Vagina (tissue), 2 donors: ENCODE data around the gene CCDC63. TPM values are rescaled to one million over a fixed set of nuclear protein-coding genes. Genes with fewer than 3 reads are reported as not detected.
A peak's percentile ranks its signal among the peaks of the same experiment; 100 is the strongest.

Experiments
- DNase-seq, 2 donors: peaks; one replicate each; pipeline ENCODE4 v3.0.0-alpha.2; 2017; ENCODE audit errors: extremely low spot score in 2 of 2
- H3K27ac ChIP-seq: fragments of 200-600 bp; sonication (generic); one replicate; pipeline ENCODE4 v1.5.1; 2019
- H3K27me3 ChIP-seq: fragments of 200-600 bp; sonication (generic); one replicate; pipeline ENCODE4 v1.5.1; 2019
- H3K36me3 ChIP-seq, 2 donors: fragments of 200-600 bp; sonication (generic); one replicate each; pipeline ENCODE4 v1.5.1; 2017 to 2019
- H3K4me1 ChIP-seq: fragments of 200-600 bp; sonication (generic); one replicate; pipeline ENCODE4 v1.5.1; 2019
- H3K4me3 ChIP-seq, 2 donors: fragments of 200-600 bp; sonication (generic); 1 replicate in 1 of 2; 2 replicates in 1 of 2; pipeline ENCODE4 v1.5.1; 2016 to 2019
- H3K9me3 ChIP-seq: fragments of 200-600 bp; sonication (generic); one replicate; pipeline ENCODE4 v1.5.1; 2019
- POLR2A ChIP-seq, 2 donors: fragments of 450-650 bp; IDR thresholded peaks; one replicate each; pipeline ENCODE4 v1.6.1; 2017; ENCODE audit warnings: antibody characterized with exemption in 2 of 2, mild to moderate bottlenecking in 2 of 2, moderate library complexity in 2 of 2
- POLR2AphosphoS5 ChIP-seq, 2 donors: sonication (generic); formaldehyde crosslinking; IDR thresholded peaks; one replicate each; pipeline ENCODE4 v1.9.0; 2017; ENCODE audit warnings: antibody characterized with exemption in 2 of 2, mild to moderate bottlenecking in 2 of 2, low read depth in 1 of 2; ENCODE audit not compliant: insufficient read depth in 1 of 2
- intact Hi-C: fragments of 100-400 bp; cut with DNase I; formaldehyde crosslinking; loops from one replicate; pipeline ENCODE4 v1.15.1; 2023
- total RNA-seq: library from RNA; depleted of rRNA; stranded (reverse); fragments of >200 nt; gene quantifications from one replicate; pipeline ENCODE4 v1.2.3, GENCODE V29; 2016
- TF ChIP-seq, protein P1 (sequence below), 3 experiments: fragments of 450-650 bp in 2 of 3; fragments of 200-600 bp in 1 of 3; sonication (generic) in 1 of 3; IDR thresholded peaks; one replicate each; pipeline ENCODE4 v1.5.1; 2017 to 2019; ENCODE audit warnings: antibody characterized with exemption in 3 of 3, mild to moderate bottlenecking in 2 of 3, moderate library complexity in 2 of 3

Gene CCDC63
- total RNA-seq, 1 donor from 2014 or later = not detected

DNA sequence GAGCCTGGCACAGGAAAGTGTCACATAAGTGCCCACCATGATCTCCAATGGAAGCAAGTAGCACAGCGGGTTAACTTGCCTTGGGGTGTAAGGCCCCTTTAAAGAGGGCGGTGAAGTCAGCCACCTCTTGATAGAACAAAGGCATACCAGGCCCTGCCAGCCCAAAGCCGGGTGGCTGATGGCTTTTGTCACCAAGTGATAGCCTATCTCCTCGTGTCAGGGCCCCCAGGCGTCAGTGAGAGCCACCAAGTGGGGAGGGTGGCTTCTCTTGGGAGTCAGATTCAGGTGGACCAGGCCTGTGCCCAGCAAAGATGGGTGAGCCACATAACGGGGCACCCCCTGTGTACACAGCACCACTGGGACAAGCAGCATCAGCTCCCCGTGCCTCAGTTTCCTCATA lies 81.9 kb downstream of the CCDC63 start:
- Histone ChIP-seq H3K27me3 (no peaks in the 10 kb centered on the region), H3K36me3 (no peaks in the 10 kb centered on the region), H3K4me3 (no peak overlapping the region), H3K9me3 (no peaks in the 10 kb centered on the region), H3K4me1 (no peaks in the 10 kb centered on the region), H3K27ac (no peak overlapping the region)
- DNase-seq = no peak
- TF ChIP-seq POLR2AphosphoS5 (IDR thresholded peaks at IDR 0.05; ENCODE audit: insufficient read depth in 1 of 2, low read depth in 1 of 2) (no peak), POLR2A (IDR thresholded peaks at IDR 0.05) (no peak)
- TF ChIP-seq, protein P1, sequence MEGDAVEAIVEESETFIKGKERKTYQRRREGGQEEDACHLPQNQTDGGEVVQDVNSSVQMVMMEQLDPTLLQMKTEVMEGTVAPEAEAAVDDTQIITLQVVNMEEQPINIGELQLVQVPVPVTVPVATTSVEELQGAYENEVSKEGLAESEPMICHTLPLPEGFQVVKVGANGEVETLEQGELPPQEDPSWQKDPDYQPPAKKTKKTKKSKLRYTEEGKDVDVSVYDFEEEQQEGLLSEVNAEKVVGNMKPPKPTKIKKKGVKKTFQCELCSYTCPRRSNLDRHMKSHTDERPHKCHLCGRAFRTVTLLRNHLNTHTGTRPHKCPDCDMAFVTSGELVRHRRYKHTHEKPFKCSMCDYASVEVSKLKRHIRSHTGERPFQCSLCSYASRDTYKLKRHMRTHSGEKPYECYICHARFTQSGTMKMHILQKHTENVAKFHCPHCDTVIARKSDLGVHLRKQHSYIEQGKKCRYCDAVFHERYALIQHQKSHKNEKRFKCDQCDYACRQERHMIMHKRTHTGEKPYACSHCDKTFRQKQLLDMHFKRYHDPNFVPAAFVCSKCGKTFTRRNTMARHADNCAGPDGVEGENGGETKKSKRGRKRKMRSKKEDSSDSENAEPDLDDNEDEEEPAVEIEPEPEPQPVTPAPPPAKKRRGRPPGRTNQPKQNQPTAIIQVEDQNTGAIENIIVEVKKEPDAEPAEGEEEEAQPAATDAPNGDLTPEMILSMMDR (IDR thresholded peaks at IDR 0.05) = no peak
- intact Hi-C loops = no loop called here

DNA sequence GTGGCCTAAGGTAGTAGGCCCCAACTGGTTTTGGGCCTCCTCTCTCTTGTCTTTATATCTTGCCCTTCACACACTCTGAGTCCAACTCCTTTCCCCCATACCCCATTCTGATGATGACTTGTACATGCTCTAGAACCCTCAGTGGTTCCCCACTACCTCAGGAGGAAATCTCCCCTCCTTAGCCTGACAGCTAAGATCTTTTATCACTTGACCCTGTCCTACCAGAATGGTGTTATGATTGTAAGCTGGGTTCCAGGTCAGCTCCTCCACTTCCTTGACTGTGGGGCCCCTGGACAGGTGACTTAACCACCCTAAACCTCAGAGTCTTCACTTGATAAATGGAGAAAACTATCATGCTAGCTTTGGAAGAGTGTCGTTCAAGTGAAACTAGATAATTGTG lies 83.0 kb downstream of the CCDC63 start:
- Histone ChIP-seq H3K27me3 (no peaks in the 10 kb centered on the region), H3K9me3 (no peaks in the 10 kb centered on the region), H3K27ac (no peak overlapping the region), H3K4me1 (no peaks in the 10 kb centered on the region), H3K4me3 (no peak overlapping the region), H3K36me3 (no peaks in the 10 kb centered on the region)
- intact Hi-C loops = loop anchor here (10.0 kb wide), 1 partner anchor 375 kb away; no protein-coding TSS in a partner anchor
- DNase-seq = peak in 1 of 2 donors; percentile 11
- TF ChIP-seq POLR2AphosphoS5 (IDR thresholded peaks at IDR 0.05; ENCODE audit: insufficient read depth in 1 of 2, low read depth in 1 of 2) (no peak), POLR2A (IDR thresholded peaks at IDR 0.05) (no peak)
- TF ChIP-seq, protein P1 (IDR thresholded peaks at IDR 0.05) = no peak

GRCh38 chr12:110930348-110931314 lies 83.8 kb downstream of the CCDC63 start:
- H3K36me3 ChIP-seq = no peaks in the 10 kb centered on the region
- H3K27ac ChIP-seq = no peak overlapping the region
- no peak overlapping the region for H3K4me3 ChIP-seq
- intact Hi-C loops = loop anchor here (10.0 kb wide), 1 partner anchor 374 kb away; no protein-coding TSS in a partner anchor
- no peaks in the 10 kb centered on the region for H3K27me3 ChIP-seq
- no peaks in the 10 kb centered on the region for H3K4me1 ChIP-seq
- no peaks in the 10 kb centered on the region for H3K9me3 ChIP-seq
- DNase-seq = peak in 1 of 2 donors; percentile 11
- TF ChIP-seq, protein P1 (IDR thresholded peaks at IDR 0.05) = no peak
- TF ChIP-seq POLR2A (IDR thresholded peaks at IDR 0.05) (no peak), POLR2AphosphoS5 (IDR thresholded peaks at IDR 0.05; ENCODE audit: insufficient read depth in 1 of 2, low read depth in 1 of 2) (no peak)

- Histone ChIP-seq H3K27me3 (no peaks in the 10 kb centered on the region), H3K9me3 (no peaks in the 10 kb centered on the region), H3K27ac (no peak overlapping the region), H3K36me3 (no peaks in the 10 kb centered on the region), H3K4me1 (no peaks in the 10 kb centered on the region), H3K4me3 (no peak overlapping the region)
- intact Hi-C loops = loop anchor here (10.0 kb wide), 1 partner anchor 373 kb away; no protein-coding TSS in a partner anchor
- no peak for DNase-seq
- TF ChIP-seq POLR2AphosphoS5 (IDR thresholded peaks at IDR 0.05; ENCODE audit: insufficient read depth in 1 of 2, low read depth in 1 of 2) (no peak), POLR2A (IDR thresholded peaks at IDR 0.05) (no peak)
- TF ChIP-seq, protein P1 (IDR thresholded peaks at IDR 0.05) = no peak
Observed at GRCh38 chr12:110931315-110931728, 84.5 kb downstream of the CCDC63 start.
